Thyroid gland (tissue), 4 donors: ENCODE measurements around the gene ITM2C.

Source experiments
- POLR2A ChIP-seq, 2 donors: fragments of 450-650 bp; IDR thresholded peaks; one replicate each; pipeline ENCODE4 v1.6.1; 2017; ENCODE audit warnings: antibody characterized with exemption in 2 of 2, mild to moderate bottlenecking in 2 of 2, moderate library complexity in 1 of 2
- TF ChIP-seq, protein P1 (sequence below), 6 experiments: fragments of 200-600 bp in 3 of 6; fragments of 450-650 bp in 3 of 6; sonication (generic) in 3 of 6; IDR thresholded peaks; one replicate each; pipeline ENCODE4 v1.5.1; 2016 to 2019; ENCODE audit warnings: antibody characterized with exemption in 6 of 6, mild to moderate bottlenecking in 2 of 6, inconsistent platforms in 1 of 6, moderate library complexity in 1 of 6

- TF ChIP-seq, protein P1, sequence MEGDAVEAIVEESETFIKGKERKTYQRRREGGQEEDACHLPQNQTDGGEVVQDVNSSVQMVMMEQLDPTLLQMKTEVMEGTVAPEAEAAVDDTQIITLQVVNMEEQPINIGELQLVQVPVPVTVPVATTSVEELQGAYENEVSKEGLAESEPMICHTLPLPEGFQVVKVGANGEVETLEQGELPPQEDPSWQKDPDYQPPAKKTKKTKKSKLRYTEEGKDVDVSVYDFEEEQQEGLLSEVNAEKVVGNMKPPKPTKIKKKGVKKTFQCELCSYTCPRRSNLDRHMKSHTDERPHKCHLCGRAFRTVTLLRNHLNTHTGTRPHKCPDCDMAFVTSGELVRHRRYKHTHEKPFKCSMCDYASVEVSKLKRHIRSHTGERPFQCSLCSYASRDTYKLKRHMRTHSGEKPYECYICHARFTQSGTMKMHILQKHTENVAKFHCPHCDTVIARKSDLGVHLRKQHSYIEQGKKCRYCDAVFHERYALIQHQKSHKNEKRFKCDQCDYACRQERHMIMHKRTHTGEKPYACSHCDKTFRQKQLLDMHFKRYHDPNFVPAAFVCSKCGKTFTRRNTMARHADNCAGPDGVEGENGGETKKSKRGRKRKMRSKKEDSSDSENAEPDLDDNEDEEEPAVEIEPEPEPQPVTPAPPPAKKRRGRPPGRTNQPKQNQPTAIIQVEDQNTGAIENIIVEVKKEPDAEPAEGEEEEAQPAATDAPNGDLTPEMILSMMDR (IDR thresholded peaks at IDR 0.05), result no peak
- TF ChIP-seq POLR2A (IDR thresholded peaks at IDR 0.05), result no peak
Observed at GRCh38 chr2:230885463-230886130, 20.9 kb downstream of the ITM2C start.
